Measurements from ENCODE around the gene STRADA. TPM values are rescaled to one million over a fixed set of nuclear protein-coding genes. Genes with fewer than 3 reads are reported as not detected.

STRADA gene
- total and polyA plus RNA-seq, 2 experiments from 2014 or later: 18.0 to 28.8 TPM

GRCh38 chr17:63676584-63676983, 65.0 kb downstream of the STRADA start (continued):
- no peak for TF ChIP-seq ZNF462 (CRISPR knock-in tag; IDR thresholded peaks at IDR 0.05)
- TF ChIP-seq CREB1 (CRISPR knock-in tag; IDR thresholded peaks at IDR 0.05; ENCODE audit: low read depth): no peak
- TF ChIP-seq REST (IDR thresholded peaks at IDR 0.05; ENCODE audit: unreplicated experiment): no peak
- no peak for TF ChIP-seq JUNB (IDR thresholded peaks at IDR 0.05; ENCODE audit: unreplicated experiment)
- no peak for TF ChIP-seq EZH2 (IDR thresholded peaks at IDR 0.05; ENCODE audit: low read depth, unreplicated experiment)
